ENCODE results near the gene HIVEP3.

The HIVEP3 gene

GRCh38 chr1:41533016-41533730 is 385.5 kb downstream of the HIVEP3 start:
- no peak for TF ChIP-seq TAF1 (IDR thresholded peaks at IDR 0.05; ENCODE audit: borderline replicate concordance, insufficient read depth, low read length)

GRCh38 chr1:41532206-41532975 is 386.3 kb downstream of the HIVEP3 start:
- no peak for TF ChIP-seq SIN3A (IDR thresholded peaks at IDR 0.05; ENCODE audit: borderline replicate concordance, insufficient read depth, low read length)
- no peak for TF ChIP-seq REST (IDR thresholded peaks at IDR 0.05; ENCODE audit: insufficient read depth in 1 of 2, low read depth in 2 of 2, low read length in 2 of 2)
- no peak for TF ChIP-seq FOXP2 (optimal IDR thresholded peaks at IDR 0.05; ENCODE audit: borderline replicate concordance, extremely low read depth, extremely low read length, insufficient read depth)
- TF ChIP-seq POLR2AphosphoS5 (IDR thresholded peaks at IDR 0.05; ENCODE audit: low read depth, low read length), result no peak
- no peak for TF ChIP-seq TAF1 (IDR thresholded peaks at IDR 0.05; ENCODE audit: borderline replicate concordance, insufficient read depth, low read length)

GRCh38 chr1:41530411-41530810 is 388.3 kb downstream of the HIVEP3 start:
- TF ChIP-seq REST (IDR thresholded peaks at IDR 0.05; ENCODE audit: insufficient read depth in 1 of 2, low read depth in 2 of 2, low read length in 2 of 2) (no peak), POLR2AphosphoS5 (IDR thresholded peaks at IDR 0.05; ENCODE audit: low read depth, low read length) (no peak), SIN3A (IDR thresholded peaks at IDR 0.05; ENCODE audit: borderline replicate concordance, insufficient read depth, low read length) (no peak)

- TF ChIP-seq SIN3A (IDR thresholded peaks at IDR 0.05; ENCODE audit: borderline replicate concordance, insufficient read depth, low read length), result no peak
- TF ChIP-seq FOXP2 (optimal IDR thresholded peaks at IDR 0.05; ENCODE audit: borderline replicate concordance, extremely low read depth, extremely low read length, insufficient read depth), result no peak
- TF ChIP-seq POLR2AphosphoS5 (IDR thresholded peaks at IDR 0.05; ENCODE audit: low read depth, low read length), result no peak
- TF ChIP-seq REST (IDR thresholded peaks at IDR 0.05; ENCODE audit: insufficient read depth in 1 of 2, low read depth in 2 of 2, low read length in 2 of 2), result no peak
- no peak for TF ChIP-seq TAF1 (IDR thresholded peaks at IDR 0.05; ENCODE audit: borderline replicate concordance, insufficient read depth, low read length)
Observed at GRCh38 chr1:41529621-41530395, 388.9 kb downstream of the HIVEP3 start.

GRCh38 chr1:41528726-41529605 is 389.8 kb downstream of the HIVEP3 start:
- TF ChIP-seq FOXP2 (optimal IDR thresholded peaks at IDR 0.05; ENCODE audit: borderline replicate concordance, extremely low read depth, extremely low read length, insufficient read depth) (no peak), POLR2AphosphoS5 (IDR thresholded peaks at IDR 0.05; ENCODE audit: low read depth, low read length) (no peak), TAF1 (IDR thresholded peaks at IDR 0.05; ENCODE audit: borderline replicate concordance, insufficient read depth, low read length) (no peak), SIN3A (IDR thresholded peaks at IDR 0.05; ENCODE audit: borderline replicate concordance, insufficient read depth, low read length) (no peak), REST (IDR thresholded peaks at IDR 0.05; ENCODE audit: insufficient read depth in 1 of 2, low read depth in 2 of 2, low read length in 2 of 2) (no peak)
